ENCODE data around the gene SYS1. TPM values are rescaled to one million over a fixed set of nuclear protein-coding genes. Genes with fewer than 3 reads are reported as not detected.

Gene SYS1
- total RNA-seq, 1 donor from 2014 or later, result 21.4 TPM

- no peak for DNase-seq (ENCODE audit: low read depth, low spot score)
These were observed 50.5 kb downstream of the SYS1 start for GRCh38 chr20:45413479-45413878.

GRCh38 chr20:45415822-45416637 lies 53.1 kb downstream of the SYS1 start, which contains the start of gene PIGT:
Gene PIGT, plus strand, starts transcription at chr20:45416141. Its CDS starts 16 bp downstream, at chr20:45416157.
- DNase-seq (ENCODE audit: low read depth, low spot score), result peak; percentile 60

GRCh38 chr20:45416917-45417316 lies 54.0 kb downstream of the SYS1 start:
- no peak for DNase-seq (ENCODE audit: low read depth, low spot score)

Other genes with a start within 250 kb of the SYS1 start
- gene WFDC5, start 248.0 kb upstream of the SYS1 start, total RNA-seq, result not detected in 2 replicates
- gene WFDC12, start 238.7 kb upstream of the SYS1 start, total RNA-seq, result not detected in 2 replicates
- not detected in 2 replicates for gene PI3, start 188.3 kb upstream of the SYS1 start, total RNA-seq
- not detected in 2 replicates for gene SEMG1, start 156.1 kb upstream of the SYS1 start, total RNA-seq
- not detected in 2 replicates for gene SEMG2, start 141.8 kb upstream of the SYS1 start, total RNA-seq
- gene SLPI, start 108.6 kb upstream of the SYS1 start, total RNA-seq, result 0.18 TPM in 1 of 2 replicates, not detected in the other
- not detected in 2 replicates for gene RBPJL, start 56.3 kb upstream of the SYS1 start, total RNA-seq
- not detected in 2 replicates for gene MATN4, start 54.9 kb upstream of the SYS1 start, total RNA-seq
- gene SDC4, start 14.7 kb upstream of the SYS1 start, total RNA-seq, result 24.6 and 32.4 TPM in 2 replicates
- not detected in 2 replicates for gene TP53TG5, start 15.2 kb downstream of the SYS1 start, total RNA-seq
- gene DBNDD2, start 45.1 kb downstream of the SYS1 start, total RNA-seq, result 12.6 and 17.3 TPM in 2 replicates
- 22.1 and 22.8 TPM in 2 replicates for gene PIGT, start 53.0 kb downstream of the SYS1 start, total RNA-seq
- not detected in 2 replicates for gene WFDC2, start 106.6 kb downstream of the SYS1 start, total RNA-seq
- gene SPINT3, start 152.5 kb downstream of the SYS1 start, total RNA-seq, result not detected in 2 replicates
- not detected in 2 replicates for gene WFDC6, start 176.3 kb downstream of the SYS1 start, total RNA-seq
- not detected in 2 replicates for gene EPPIN, start 184.2 kb downstream of the SYS1 start, total RNA-seq
- not detected in 2 replicates for gene WFDC8, start 216.1 kb downstream of the SYS1 start, total RNA-seq

Measured in pulmonary artery endothelial cell (primary cell).